Sigmoid colon (tissue), 4 donors: ENCODE data around the gene CFAP141.

Source experiments
- EP300 ChIP-seq, 4 donors: sonication (generic); formaldehyde crosslinking; IDR thresholded peaks; one replicate each; pipeline ENCODE4 v1.6.1; 2017; ENCODE audit warnings: antibody characterized with exemption in 4 of 4
- POLR2A ChIP-seq, 2 donors: fragments of 450-650 bp; IDR thresholded peaks; one replicate each; pipeline ENCODE4 v1.6.1; 2016; ENCODE audit warnings: antibody characterized with exemption in 2 of 2, mild to moderate bottlenecking in 2 of 2, moderate library complexity in 2 of 2
- POLR2AphosphoS5 ChIP-seq, 4 donors: sonication (generic); formaldehyde crosslinking; IDR thresholded peaks; one replicate each; pipeline ENCODE4 v1.6.1; 2017; ENCODE audit warnings: antibody characterized with exemption in 4 of 4
- TF ChIP-seq, protein P1 (sequence below), 4 experiments: fragments of 450-650 bp in 3 of 4; fragments of 200-600 bp in 1 of 4; IDR thresholded peaks; one replicate each; pipeline ENCODE4 v1.5.1; 2016 to 2019; ENCODE audit warnings: antibody characterized with exemption in 4 of 4, mild to moderate bottlenecking in 3 of 4, moderate library complexity in 2 of 4

- TF ChIP-seq, protein P1, sequence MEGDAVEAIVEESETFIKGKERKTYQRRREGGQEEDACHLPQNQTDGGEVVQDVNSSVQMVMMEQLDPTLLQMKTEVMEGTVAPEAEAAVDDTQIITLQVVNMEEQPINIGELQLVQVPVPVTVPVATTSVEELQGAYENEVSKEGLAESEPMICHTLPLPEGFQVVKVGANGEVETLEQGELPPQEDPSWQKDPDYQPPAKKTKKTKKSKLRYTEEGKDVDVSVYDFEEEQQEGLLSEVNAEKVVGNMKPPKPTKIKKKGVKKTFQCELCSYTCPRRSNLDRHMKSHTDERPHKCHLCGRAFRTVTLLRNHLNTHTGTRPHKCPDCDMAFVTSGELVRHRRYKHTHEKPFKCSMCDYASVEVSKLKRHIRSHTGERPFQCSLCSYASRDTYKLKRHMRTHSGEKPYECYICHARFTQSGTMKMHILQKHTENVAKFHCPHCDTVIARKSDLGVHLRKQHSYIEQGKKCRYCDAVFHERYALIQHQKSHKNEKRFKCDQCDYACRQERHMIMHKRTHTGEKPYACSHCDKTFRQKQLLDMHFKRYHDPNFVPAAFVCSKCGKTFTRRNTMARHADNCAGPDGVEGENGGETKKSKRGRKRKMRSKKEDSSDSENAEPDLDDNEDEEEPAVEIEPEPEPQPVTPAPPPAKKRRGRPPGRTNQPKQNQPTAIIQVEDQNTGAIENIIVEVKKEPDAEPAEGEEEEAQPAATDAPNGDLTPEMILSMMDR (IDR thresholded peaks at IDR 0.05): no peak
- TF ChIP-seq POLR2AphosphoS5 (IDR thresholded peaks at IDR 0.05) (no peak), EP300 (IDR thresholded peaks at IDR 0.05) (no peak), POLR2A (IDR thresholded peaks at IDR 0.05) (no peak)
Measured at GRCh38 chr1:154179946-154180687, 26.0 kb downstream of the CFAP141 start.
